GM12878 (cell line): ENCODE results near the gene MARVELD3. TPM values are rescaled to one million over a fixed set of nuclear protein-coding genes. Genes with fewer than 3 reads are reported as not detected.
"Not testable (repeated sequence)": the region's sequence is repeated elsewhere in the genome, so short reads cannot be mapped to it uniquely, and the experiment has no call there.

Experiments
- ATAC-seq: fragments of 200-7000 bp; cut with Tn5 transposase; 3 replicates; pipeline ENCODE4 v1.9.1; 2020; ENCODE audit warnings: mild to moderate bottlenecking, moderate library complexity
- BruUV-seq: library from RNA; stranded (reverse); fragments of 400-500 nt; replicated peaks from 2 replicates; lab custom pipeline; 2021; lab: Mats Ljungman, UMichigan
- CTCF ChIA-PET: fragments of 300-600 bp; sonication (Branson Sonifier 250); formaldehyde crosslinking; extraction: SDS; loops from one replicate; lab custom pipeline; 2021; ENCODE audit warnings: inconsistent platforms; lab: Yijun Ruan, JAX
- POLR2A ChIA-PET: fragments of 350-600 bp; formaldehyde crosslinking; extraction: SDS; loops from one replicate; lab custom pipeline; 2021; ENCODE audit warnings: inconsistent platforms; lab: Charles Lee
- RAD21 ChIA-PET: fragments of 300-600 bp; sonication (Branson Sonifier 250); formaldehyde crosslinking; loops from one replicate; lab custom pipeline; 2023; ENCODE audit warnings: antibody characterized with exemption; ENCODE audit not compliant: unreplicated experiment; lab: Charles Lee
- SMC1A ChIA-PET: fragments of 300-600 bp; sonication (Branson Sonifier 250); formaldehyde crosslinking; loops from one replicate; lab custom pipeline; 2023; ENCODE audit not compliant: unreplicated experiment, uncharacterized antibody; lab: Charles Lee
- DNase-seq: peaks from one replicate; pipeline ENCODE4 v3.0.0-alpha.2; 2011; ENCODE audit warnings: low read depth, low spot score
- FAIRE-seq: peaks from 3 replicates; lab custom pipeline; 2011; peaks lifted over from hg19 to GRCh38; lab: Jason Lieb, UNC
- H2AFZ ChIP-seq: 2 replicates; pipeline ENCODE4 v1.6.0; 2011; ENCODE audit warnings: low read depth, low read length, control low read depth; ENCODE audit not compliant: control insufficient read depth
- H3K27ac ChIP-seq: 2 replicates; pipeline ENCODE4 v1.5.1; 2011; ENCODE audit warnings: control low read depth; ENCODE audit not compliant: control insufficient read depth, insufficient read depth
- H3K27me3 ChIP-seq, 2 experiments: replicated peaks in 1 of 2; 2 replicates each; pipeline versions ENCODE4 v1.6.0 to v1.6.1; 2011; ENCODE audit warnings: low read length in 1 of 2; ENCODE audit not compliant: control insufficient read depth in 2 of 2, insufficient read depth in 2 of 2
- H3K36me3 ChIP-seq, 2 experiments: 2 replicates each; pipeline ENCODE4 v1.5.1; 2011; ENCODE audit warnings: low read length in 1 of 2; ENCODE audit not compliant: control insufficient read depth in 2 of 2, insufficient read depth in 2 of 2
- H3K4me1 ChIP-seq: 2 replicates; pipeline ENCODE4 v1.6.1; 2011; ENCODE audit warnings: mild to moderate bottlenecking, low read length, moderate library complexity, mixed read lengths; ENCODE audit not compliant: control insufficient read depth, insufficient read depth
- H3K4me2 ChIP-seq: 2 replicates; pipeline ENCODE4 v1.6.0; 2011; ENCODE audit warnings: control low read depth; ENCODE audit not compliant: control insufficient read depth, insufficient read depth
- H3K4me3 ChIP-seq: fragments of 200-600 bp; sonication (generic); 2 replicates; pipeline ENCODE4 v1.5.1; 2016
- H3K79me2 ChIP-seq: 2 replicates; pipeline ENCODE4 v1.6.0; 2011; ENCODE audit warnings: low read length; ENCODE audit not compliant: control insufficient read depth, insufficient read depth
- H3K9ac ChIP-seq: 2 replicates; pipeline ENCODE4 v1.8.0; 2011; ENCODE audit warnings: low read length, control low read depth, mixed read lengths; ENCODE audit not compliant: control insufficient read depth, insufficient read depth
- H3K9me3 ChIP-seq: replicated peaks from 3 replicates; pipeline ENCODE4 v1.5.1; 2011; ENCODE audit warnings: mild to moderate bottlenecking, low read length; ENCODE audit not compliant: control insufficient read depth, insufficient read depth
- H4K20me1 ChIP-seq: 2 replicates; pipeline ENCODE4 v1.6.0; 2011; ENCODE audit not compliant: control insufficient read depth, insufficient read depth
- BCL11A ChIP-seq: IDR thresholded peaks from 2 replicates; pipeline ENCODE4 v1.6.1; 2011; ENCODE audit warnings: low read depth, low read length
- CHD2 ChIP-seq: IDR thresholded peaks from 2 replicates; pipeline ENCODE4 v1.6.1; 2011; ENCODE audit warnings: low read depth, low read length, improper control_type of control experiment, borderline replicate concordance
- CHD4 ChIP-seq: fragments of 200-600 bp; sonication (generic); IDR thresholded peaks from 2 replicates; pipeline ENCODE4 v1.6.1; 2016; ENCODE audit warnings: mild to moderate bottlenecking
- EED ChIP-seq: sonication (generic); IDR thresholded peaks from 2 replicates; pipeline ENCODE4 v1.6.1; 2016; ENCODE audit warnings: antibody characterized with exemption, low read depth
- IRF4 ChIP-seq: IDR thresholded peaks from 2 replicates; pipeline ENCODE4 v1.6.1; 2011; ENCODE audit warnings: low read depth, low read length
- JUND ChIP-seq: IDR thresholded peaks from 2 replicates; pipeline ENCODE4 v1.6.1; 2012; ENCODE audit warnings: low read depth, mild to moderate bottlenecking, low read length, improper control_type of control experiment, moderate library complexity
- RAD21 ChIP-seq: IDR thresholded peaks from 2 replicates; pipeline ENCODE4 v1.6.1; 2011; ENCODE audit warnings: mild to moderate bottlenecking, low read depth, low read length, moderate library complexity; ENCODE audit not compliant: insufficient read depth
- SMAD5 ChIP-seq: IDR thresholded peaks from 2 replicates; pipeline ENCODE4 v1.6.1; 2016; ENCODE audit warnings: antibody characterized with exemption, low read depth
- SREBF1 ChIP-seq: IDR thresholded peaks from 2 replicates; pipeline ENCODE4 v1.6.1; 2012; ENCODE audit warnings: mild to moderate bottlenecking, low read length
- ZNF207 ChIP-seq: fragments of 450-650 bp; IDR thresholded peaks from 2 replicates; pipeline ENCODE4 v1.6.1; 2014; ENCODE audit warnings: antibody characterized with exemption, mild to moderate bottlenecking, borderline replicate concordance
- WGBS: methylation state at CpG from one replicate; pipeline ENCODE4 v1.1.6; 2016; ENCODE audit warnings: low lambda C conversion rate; ENCODE audit not compliant: insufficient replicate concordance, insufficient coverage; ENCODE audit errors: missing lambda C conversion rate; 5-methylcytosine and 5-hydroxymethylcytosine counted together
- in situ Hi-C: fragments of 300-500 bp; cut with MboI; formaldehyde crosslinking; loops from 9 replicates; pipeline ENCODE4 v1.14.3; 2018; ENCODE audit warnings: mixed read lengths
- intact Hi-C: fragments of 100-400 bp; cut with micrococcal nuclease; formaldehyde crosslinking; loops from one replicate; pipeline ENCODE4 v1.14.2; 2022; ENCODE audit not compliant: unreplicated experiment
- polyA plus RNA-seq, 11 experiments: library from polyadenylated mRNA; depleted of rRNA in 4 of 11; unstranded in 6 of 11; stranded (reverse) in 5 of 11; fragments of >200 nt; fragmentation: Nextera tagmentation in 4 of 11; fragmentation: Illumina TruSeq in 1 of 11; extraction: Ambion mirVana in 4 of 11; extraction: Trizol in 1 of 11; gene quantifications; 1 replicate in 1 of 11; 2 replicates in 10 of 11; pipeline versions ENCODE4 v1.2.1 to v1.2.3, GENCODE V29; 2011 to 2016; ENCODE audit warnings: inconsistent platforms in 2 of 11, missing spikeins in 2 of 11, low read depth in 1 of 11
- total RNA-seq, 4 experiments: library from RNA; depleted of rRNA in 3 of 4; stranded (reverse); fragments of >200 nt in 3 of 4; fragmentation: Illumina TruSeq in 1 of 4; extraction: Trizol in 1 of 4; gene quantifications; 2 replicates each; pipeline versions ENCODE4 v1.2.1 to v1.2.3, GENCODE V29; 2013 to 2021

MARVELD3 gene
- total and polyA plus RNA-seq, 10 of the 15 experiments (the other 5 are each of a cell fraction or from before 2014, with no cell fraction given): 0.03 to 0.18 (median 0.09) TPM; not detected in 4

DNA sequence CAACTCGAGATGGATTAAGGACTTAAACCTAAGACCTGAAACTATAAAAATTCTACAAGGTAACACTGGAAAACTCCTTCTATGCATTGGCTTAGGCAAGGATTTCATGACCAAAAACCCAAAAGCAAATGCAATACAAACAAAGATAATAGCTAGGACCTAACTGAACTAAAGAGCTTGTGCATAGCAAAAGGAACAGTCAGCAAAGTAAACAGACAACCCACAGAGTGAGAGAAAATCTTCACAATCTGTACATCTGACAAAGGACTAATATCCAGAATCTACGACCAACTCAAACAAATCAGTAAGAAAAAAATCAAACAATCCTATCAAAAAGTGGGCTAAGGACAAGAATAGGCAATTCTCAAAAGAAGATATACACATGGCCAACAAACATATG, 27.6 kb upstream of the MARVELD3 start:
- H3K27me3 ChIP-seq, H3K4me3 ChIP-seq, H3K9ac ChIP-seq, H3K79me2 ChIP-seq, H3K4me2 ChIP-seq, ATAC-seq, H3K9me3 ChIP-seq, H4K20me1 ChIP-seq, FAIRE-seq, intact Hi-C loops, DNase-seq, SMC1A ChIA-PET, H3K4me1 ChIP-seq, in situ Hi-C loops, RAD21 ChIA-PET, H3K27ac ChIP-seq, H2AFZ ChIP-seq, H3K36me3 ChIP-seq, POLR2A ChIA-PET, BruUV-seq: not testable (repeated sequence)
- WGBS: 6% methylated on average over 2 of the region's 2 CpGs
- CTCF ChIA-PET: interaction anchor here (1.4 kb wide), 1 partner anchor 13 kb away, joined by 4 read pairs; no protein-coding TSS in a partner anchor

DNA sequence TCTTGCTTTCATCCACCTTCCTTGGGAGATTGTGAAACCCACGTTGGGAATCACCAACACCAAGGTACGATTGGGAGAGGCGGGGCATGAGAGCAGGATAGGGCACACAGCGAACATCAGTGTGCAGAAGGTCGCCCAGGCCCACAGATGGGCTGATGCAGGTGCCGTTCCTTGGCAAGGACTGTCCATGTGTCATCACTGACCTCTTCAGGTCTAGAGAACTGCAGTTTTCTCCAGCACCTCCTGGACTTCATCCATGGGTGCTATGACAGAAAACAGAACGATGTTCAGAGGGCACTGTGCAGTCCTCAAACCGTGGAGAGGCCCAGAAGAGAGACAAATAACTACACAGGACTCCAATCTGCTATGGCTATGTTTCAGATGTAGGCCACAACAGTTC, 25.2 kb upstream of the MARVELD3 start:
- intact Hi-C loops (no loop called here), in situ Hi-C loops (no loop called here)
- ChIA-PET POLR2A (no interaction called here), RAD21 (no interaction called here), SMC1A (no interaction called here)
- H3K27me3 ChIP-seq: no peaks in the 10 kb centered on the region
- H3K9me3 ChIP-seq: no peaks in the 10 kb centered on the region
- no peak overlapping the region for H3K9ac ChIP-seq
- no peak overlapping the region for H3K4me2 ChIP-seq
- H3K27ac ChIP-seq: no peak overlapping the region
- no peak for ATAC-seq
- no peak overlapping the region for H2AFZ ChIP-seq
- no peaks in the 10 kb centered on the region for H3K79me2 ChIP-seq
- no peak for FAIRE-seq
- no peaks in the 10 kb centered on the region for H4K20me1 ChIP-seq
- 47% methylated on average over 8 of the region's 8 CpGs for WGBS
- BruUV-seq: no TSS peak
- TF ChIP-seq CHD4 (no peak), CHD2 (no peak), EED (no peak), SMAD5 (no peak), JUND (no peak), BCL11A (no peak), IRF4 (no peak), ZNF207 (no peak), SREBF1 (no peak), RAD21 (no peak)
- TF ChIP-seq, all 136 proteins: peak for 0
- Histone ChIP-seq H3K4me3 (no peak overlapping the region), H3K4me1 (no peaks in the 10 kb centered on the region), H3K36me3 (no peaks in the 10 kb centered on the region)
- DNase-seq: no peak
- CTCF ChIA-PET: interaction anchor here (2.7 kb wide), 1 partner anchor 10 kb away, joined by 7 read pairs; no protein-coding TSS in a partner anchor
